Measurements from ENCODE around the gene MIEN1.

DNA sequence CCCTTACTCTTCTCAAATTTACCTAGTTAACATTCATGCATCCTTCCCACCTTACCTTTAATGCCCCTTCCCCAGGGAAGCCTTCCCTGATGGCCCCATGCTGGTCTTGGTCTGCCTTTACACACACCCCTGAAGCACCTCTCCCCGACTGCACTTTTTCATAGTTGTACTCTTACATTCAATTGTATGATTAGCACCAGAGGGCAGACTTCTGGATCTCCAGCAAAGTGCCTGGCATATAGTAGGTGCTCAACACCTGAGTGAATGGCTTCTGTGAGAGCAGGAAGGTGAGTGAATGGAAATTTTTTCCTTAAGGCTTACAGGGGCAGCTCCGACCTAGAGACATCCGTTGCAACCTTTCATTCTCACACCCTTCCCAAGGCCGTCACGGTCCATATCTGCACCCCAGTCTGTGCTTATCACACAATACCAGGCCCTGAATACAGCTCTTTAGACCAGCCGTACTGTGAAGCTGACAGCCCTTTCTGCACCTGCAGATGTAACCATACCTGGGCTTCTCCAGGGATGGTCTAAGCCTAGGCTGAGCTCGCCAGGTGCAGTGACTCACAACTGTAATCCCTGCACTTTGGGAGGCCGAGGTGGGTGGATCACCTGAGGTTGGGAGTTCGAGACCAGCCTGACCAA, 46.9 kb downstream of the MIEN1 start:
- no peak for TF ChIP-seq RELA (CRISPR knock-in tag; IDR thresholded peaks at IDR 0.05; ENCODE audit: borderline replicate concordance)
- TF ChIP-seq, protein P1, sequence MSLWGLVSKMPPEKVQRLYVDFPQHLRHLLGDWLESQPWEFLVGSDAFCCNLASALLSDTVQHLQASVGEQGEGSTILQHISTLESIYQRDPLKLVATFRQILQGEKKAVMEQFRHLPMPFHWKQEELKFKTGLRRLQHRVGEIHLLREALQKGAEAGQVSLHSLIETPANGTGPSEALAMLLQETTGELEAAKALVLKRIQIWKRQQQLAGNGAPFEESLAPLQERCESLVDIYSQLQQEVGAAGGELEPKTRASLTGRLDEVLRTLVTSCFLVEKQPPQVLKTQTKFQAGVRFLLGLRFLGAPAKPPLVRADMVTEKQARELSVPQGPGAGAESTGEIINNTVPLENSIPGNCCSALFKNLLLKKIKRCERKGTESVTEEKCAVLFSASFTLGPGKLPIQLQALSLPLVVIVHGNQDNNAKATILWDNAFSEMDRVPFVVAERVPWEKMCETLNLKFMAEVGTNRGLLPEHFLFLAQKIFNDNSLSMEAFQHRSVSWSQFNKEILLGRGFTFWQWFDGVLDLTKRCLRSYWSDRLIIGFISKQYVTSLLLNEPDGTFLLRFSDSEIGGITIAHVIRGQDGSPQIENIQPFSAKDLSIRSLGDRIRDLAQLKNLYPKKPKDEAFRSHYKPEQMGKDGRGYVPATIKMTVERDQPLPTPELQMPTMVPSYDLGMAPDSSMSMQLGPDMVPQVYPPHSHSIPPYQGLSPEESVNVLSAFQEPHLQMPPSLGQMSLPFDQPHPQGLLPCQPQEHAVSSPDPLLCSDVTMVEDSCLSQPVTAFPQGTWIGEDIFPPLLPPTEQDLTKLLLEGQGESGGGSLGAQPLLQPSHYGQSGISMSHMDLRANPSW (CRISPR knock-in tag; conservative IDR thresholded peaks at IDR 0.05; ENCODE audit: low read depth) = no peak

All from WTC11 (cell line).